NCI-H2196 (cell line): ENCODE data around the gene ARSI.
A peak's percentile ranks its signal among the peaks of the same experiment; 100 is the strongest.

Experiments
- DNase-seq: peaks from one replicate; lab custom pipeline; 2025; ENCODE audit not compliant: unreplicated experiment; lab: John Stamatoyannopoulos, UW

Gene ARSI

DNA sequence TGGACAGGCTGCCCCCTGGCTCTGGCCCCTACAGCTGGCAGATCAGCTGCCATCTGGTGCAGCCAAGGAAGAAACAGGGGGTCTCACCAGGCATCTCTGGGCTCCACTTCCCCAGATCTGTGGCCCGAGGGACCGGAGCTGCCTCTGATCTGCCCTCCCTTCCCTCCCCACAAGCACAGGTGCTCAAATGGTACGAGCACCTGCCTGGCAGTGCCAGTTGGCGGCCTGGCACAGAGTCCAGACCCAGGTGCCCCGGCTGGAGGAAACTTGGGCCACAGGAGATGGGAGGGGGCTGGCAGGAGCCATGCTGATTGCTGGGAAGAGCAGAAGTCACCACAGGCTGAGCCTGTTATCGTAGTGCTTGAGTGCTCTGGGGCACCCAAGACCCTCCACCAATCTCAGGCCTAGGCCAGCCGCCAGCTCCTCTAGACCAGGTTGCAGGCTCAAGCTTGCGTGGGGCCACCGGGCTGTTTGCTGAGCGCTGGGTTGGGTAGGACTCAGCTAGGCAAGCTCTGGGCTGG is 8.1 kb downstream of the ARSI start:
- DNase-seq, result no peak

DNA sequence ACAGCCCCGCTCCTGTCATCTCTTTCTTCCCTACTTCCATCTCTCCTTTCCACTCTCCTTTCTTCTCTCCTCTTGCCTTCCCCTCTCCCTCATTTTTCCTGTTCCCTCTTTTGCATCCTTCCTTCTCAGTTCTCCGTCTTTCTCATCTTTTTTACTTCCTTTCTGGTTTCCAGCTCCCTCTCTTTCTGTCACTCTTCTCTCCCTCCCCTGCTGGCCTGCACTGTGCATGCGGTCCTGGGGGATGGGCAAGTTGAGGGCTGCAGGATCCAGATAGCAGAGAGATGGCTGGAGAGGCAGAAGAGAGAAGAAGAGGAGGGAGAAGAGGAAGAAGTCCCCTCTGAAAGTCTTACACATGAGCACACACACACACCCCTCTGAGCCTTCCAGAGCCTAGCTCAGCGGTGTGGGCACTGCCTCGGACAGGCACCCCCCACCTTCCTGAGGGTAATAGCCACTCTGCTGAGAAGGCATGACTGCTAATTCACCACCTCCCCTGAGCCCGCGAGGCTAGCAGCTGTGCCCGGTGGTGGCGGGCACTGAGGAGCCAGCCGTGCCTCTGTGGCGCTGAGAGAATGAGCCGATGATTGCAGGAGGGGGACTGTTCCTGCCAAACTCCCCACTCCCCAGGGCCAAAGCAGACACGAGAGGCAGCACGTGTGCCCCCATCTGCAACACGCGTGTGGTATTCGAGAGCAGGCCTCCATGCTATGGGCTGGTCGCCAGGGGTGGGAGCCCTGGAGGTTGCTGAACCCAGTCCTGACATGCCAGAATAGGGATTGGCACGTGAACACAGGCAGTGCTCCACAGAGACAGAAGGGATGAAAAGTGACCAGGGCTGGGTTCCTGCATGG is 9.4 kb downstream of the ARSI start:
- no peak for DNase-seq

DNA sequence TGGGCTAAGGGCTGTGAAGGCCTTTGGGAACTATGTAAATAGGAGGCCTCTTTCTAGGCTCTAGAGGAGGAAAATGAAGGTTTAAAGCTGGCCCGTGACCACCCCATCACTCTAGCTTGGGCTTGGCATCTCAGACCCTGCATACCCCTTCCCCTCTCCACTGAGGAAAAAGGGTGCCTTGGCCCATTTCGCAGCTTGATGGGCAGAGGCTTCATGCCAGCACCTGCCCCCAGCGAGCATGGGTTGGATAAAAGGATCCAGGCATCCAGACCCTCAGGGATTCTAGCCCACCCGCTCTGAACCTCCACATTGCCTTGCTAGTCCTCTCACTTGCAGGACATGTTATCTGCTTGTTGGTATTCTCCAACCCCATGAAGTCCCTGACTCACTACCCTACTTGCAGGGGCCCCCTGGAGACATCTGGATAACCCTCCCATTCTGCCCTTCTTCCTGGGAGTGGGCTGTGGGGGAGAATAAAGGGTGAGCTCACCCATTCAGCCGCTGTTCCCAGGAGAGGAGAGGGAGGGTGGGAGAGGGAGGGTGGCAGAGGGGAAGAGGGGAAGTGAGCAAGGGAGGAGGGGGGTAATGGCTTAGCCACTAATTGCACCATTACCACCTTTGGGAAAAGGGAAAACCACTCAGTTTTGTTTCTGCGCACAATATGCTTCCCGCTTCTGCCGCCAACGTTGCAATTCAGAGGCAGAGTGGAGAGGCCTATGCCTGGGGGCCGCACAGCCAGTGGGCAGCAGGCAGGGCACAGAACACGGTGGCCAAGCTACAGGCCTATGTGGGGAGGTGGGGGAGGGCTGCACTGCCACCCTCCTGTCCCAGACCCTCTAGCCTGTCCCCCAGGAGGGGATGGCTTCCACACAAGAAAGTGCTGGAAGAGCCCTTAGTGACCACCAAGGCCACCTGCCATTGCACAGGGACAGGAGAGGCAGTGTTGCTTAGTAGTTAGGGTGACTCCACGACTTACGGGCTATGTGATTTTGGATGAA is 11.0 kb downstream of the ARSI start:
- DNase-seq, result no peak

DNA sequence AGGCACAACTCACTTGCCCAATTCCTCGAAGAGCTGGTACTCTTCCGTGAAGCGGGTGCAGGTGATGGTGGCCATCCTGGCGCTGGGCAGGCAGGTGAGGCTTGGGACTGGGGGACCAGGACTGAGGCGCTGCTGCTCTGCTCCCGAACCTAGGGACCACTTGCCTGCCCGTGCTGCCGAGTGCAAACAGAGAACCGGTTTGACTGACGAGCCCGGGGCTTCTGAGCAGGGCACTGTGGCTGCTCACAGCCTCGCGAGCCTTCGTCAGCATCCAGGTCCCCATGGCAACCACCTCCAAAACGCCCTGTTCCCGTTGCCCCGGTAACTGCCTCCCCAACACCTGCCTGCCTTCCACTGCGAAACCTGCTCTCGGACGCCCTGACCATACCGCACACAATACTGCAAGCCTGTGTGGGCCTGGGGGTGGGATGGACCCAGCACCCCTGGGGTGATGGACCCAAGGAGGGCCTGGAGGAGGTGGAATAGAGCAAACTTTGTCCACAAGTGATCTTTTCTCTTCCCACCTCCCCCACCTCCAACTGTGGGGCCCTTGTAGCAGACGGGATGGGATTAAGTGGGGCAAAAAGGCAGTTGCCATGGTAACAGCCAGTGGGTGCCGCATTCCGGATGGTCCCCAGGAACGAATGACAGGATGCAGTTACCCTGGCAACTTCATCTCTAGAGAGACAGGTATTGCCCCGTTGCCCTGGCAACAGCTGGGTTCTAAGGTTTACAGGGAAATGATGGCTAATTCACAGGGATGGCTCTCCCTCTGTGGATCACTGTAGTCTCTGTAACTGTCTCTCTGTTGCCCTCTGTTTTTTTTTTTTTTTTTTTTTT is 12.9 kb downstream of the ARSI start, which contains the start of gene CAMK2A:
Gene CAMK2A (minus strand): TSS at position 223 of the 840 bp plus-strand sequence. CDS start 148 bp downstream, at position 75.
- DNase-seq, result peak; percentile 67

DNA sequence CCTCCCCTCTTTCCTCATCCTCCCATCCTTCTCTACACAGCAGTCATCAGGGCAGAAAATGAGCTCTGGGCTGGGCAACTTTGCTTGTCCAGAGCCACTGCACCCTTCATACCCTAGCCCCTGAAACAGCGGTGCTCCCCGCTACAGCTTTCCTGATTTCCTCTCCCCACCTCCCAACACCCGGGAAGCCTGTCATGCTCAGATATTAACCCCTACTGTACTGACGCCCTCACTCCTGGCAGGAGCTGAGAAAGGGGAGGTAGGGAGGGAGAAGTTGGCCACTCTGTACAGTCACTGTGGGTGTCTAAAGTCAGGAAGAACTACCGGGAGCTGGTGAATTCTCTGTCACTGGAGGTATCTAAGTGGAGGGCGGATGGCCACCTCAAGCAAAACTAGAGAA is 13.9 kb downstream of the ARSI start:
- no peak for DNase-seq

DNA sequence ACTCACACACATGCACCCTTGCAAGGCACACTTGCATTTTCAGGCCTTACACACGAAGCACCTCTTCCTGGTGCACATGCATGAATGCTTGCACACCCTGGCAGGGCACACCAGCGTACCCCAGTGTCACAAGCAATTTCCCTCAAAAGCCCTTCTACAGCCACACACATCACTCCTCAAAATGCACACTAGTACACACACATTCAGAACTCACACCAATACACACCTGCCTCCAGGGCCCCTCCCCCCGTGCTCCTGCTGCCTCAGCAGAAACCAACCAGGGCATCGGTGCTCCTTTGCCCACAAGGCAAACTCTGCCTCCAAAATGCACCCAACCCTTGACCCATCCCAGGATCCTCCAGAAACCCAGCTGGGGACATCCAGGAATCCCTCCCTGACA is 14.3 kb downstream of the ARSI start:
- DNase-seq, result no peak

DNA sequence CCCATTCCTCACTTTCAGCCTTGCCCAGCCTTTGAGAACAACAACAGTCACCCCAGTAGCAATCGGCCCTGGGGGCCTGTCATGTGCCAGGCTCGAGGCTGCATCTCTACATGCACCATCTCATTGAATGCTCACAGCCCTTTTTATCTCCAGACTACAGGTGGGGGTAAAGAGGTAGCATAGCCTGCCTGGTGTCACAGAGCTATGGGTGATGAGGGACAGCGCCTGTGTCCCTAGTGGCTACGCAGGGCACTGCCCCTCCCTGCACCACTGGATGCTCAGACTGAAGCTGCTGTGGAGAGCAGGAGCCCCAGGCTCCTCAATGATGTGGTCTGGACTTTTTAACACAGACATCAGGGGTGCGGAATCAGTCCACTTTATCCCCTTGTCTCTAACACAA is 15.9 kb downstream of the ARSI start:
- no peak for DNase-seq

DNA sequence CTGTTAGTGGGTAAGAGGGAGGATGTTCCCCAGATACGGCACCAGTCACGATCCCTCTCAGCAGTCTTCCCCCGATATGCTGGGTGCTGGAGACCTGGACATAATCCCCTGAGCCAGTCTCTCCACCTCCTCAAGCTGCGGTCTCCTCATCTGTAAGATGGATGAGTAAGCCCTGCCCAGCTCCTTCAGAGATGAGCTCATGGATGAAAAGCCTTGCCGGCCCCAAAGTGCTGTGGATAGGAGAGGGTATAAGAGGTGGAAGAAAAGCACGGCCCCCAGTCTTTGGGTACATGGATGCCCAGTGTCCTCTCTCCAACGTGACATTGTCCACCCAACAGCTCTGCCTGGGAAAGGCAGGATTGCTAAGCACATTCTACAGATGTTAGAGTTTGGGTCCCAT is 17.6 kb downstream of the ARSI start:
- no peak for DNase-seq

DNA sequence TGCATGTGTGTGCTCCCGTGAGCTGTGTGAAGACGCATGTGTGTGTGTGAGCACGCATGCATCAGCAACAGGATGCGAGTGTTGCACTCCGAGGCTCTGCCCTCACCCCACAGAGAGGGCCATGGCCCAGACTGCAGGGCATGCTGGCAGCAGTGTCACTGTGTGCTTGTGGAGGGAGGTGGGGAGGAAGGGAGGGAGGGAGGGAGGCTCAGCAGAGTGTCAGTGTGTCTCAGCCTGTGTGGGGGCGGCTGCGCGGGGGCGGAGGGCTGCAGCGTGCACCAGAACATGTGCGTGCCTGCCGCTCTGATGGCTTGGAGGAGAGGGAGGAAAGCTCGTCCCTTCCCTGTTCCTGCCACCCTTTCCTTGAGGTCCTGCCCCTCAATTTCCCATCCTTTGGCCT is 18.4 kb downstream of the ARSI start:
- no peak for DNase-seq

DNA sequence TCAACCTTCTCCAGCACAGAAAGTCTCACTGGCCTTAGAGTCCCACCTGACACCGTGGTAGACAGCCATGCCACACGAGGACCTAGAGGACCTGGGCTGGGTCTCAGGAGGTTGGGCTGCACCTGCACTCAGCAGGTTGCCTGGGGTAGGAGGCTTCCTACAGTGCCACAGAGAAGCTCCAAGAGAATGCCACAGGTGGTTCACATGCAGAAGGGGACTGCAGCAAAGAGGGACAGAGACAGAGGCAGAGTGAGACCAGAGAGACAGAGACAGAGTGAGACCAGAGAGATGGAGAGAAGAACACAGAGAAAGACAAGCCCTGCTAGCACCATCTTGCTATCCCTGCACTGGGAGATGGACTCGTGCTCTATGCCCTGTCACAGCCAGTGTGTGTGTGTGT is 18.8 kb downstream of the ARSI start:
- DNase-seq, result no peak

DNA sequence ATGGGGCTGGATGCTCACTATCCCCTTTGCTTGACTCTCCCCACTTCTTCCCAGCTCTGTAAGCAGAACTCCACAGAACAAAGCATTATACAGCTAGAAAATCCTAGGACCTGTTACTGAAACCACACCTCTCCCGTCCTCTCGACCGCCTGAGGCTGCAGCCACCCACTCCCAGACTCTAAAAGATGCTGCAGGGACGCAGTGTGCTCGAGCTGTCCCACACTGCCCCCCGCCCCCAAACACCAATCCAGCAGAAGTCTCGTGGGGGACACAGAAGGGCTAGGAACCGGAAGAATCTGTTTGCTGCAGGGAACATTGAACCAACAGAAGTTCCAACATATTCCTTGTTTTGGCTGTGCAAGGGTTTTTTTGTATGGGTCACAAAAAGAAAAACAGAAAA is 20.7 kb downstream of the ARSI start:
- no peak for DNase-seq

DNA sequence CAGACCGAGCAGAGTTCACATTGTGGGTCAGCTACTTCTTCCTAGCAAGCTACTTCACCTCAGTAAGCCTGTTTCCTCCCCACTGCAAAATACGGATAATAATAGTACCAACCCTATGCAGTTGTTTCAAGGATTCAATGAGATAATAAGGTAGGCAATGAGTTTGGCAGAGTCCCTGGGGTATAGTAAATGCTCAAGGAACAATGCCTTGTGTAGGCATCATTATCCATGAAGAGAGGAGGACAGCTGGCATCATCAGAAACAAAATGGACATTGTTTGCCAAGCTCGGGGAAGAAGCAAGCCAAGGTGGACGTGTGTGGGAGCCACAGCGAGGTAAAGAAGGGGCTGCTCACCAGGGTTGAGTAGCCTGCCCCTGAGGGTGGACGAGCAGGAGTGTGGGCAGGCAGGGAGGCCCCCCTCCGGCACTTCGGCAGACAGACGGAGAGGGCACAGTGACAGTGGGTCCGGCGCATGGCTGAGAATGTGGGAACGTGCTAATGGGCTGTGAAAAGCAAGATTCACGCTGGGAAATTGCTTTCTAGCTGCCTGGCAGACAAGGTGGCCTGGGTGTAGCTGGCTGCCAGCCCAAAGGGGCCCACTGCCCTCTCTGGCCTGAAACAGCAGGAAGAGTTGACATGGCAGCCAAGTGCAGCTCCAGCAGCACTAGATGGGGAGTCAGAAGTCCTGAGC is 23.2 kb downstream of the ARSI start:
- DNase-seq, result no peak

DNA sequence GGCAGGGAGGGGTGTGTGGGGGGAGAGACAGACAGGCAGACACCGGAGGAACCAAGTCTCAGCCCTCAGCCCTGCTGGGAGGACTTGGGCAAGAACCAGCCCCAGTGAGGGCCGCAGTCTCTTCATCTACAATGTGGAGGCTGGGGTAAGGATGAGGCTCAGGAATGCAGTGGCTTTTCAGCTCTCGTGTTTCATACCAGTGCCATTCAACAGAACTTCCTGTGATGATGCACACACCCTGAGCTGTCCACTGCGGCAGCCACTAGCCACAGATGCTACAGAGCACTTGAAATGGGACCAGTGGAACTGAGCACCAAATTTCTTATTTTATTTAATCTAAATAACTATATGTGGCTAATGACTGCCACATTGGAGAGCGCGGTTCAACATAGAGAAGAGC is 23.8 kb downstream of the ARSI start:
- no peak for DNase-seq

DNA sequence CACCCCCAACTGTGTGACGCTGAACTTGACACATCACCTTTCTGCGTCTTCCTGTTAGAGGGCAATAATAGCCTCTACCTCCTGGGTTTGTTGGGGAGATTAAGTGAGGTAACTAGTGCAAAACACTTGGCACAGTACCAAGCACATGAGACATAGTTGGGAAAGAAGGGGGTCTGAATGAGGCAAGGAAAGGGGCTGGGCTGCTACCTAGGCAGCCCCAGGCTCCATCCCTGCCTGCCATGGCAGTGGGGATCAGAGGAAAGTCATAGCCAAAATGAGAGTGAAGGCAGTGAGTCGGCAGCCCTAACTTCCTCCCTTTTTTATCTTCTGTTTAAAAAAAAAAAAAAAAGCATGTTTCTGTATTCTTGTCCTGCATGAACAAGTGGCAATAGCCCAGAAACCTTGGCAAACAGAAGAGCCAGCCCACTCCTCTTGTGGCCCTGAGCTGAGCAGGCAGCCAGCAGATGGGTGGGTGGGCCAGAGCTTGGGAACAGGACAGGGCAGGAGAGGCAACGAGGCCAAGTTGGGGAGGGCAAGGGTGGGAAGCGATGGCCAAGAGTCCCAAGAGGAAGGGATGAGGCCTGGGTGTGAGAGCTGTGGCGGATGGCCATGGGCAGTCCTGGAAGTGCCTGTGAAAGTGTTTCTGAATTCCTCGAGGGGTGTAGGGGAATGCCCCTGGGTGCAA is 24.5 kb downstream of the ARSI start:
- no peak for DNase-seq

DNA sequence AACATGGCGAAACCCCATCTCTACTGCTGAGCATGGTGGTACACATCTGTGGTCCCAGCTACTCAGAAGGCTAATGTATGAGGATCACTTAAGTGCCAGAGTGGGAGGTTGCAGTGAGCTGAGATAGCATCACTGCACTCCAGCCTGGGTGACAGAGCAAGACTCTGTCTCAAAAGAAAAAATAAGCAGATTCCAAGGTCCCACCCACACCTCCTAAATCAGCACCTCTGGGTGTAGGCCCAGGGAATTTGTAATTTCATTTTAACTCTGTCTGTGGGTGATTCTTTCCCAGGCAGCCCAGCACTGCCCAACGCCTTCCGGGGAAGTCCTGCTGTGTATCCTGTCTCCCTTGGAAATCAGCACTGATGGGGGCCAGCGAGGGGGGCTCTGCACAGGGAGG is 25.7 kb downstream of the ARSI start:
- no peak for DNase-seq

DNA sequence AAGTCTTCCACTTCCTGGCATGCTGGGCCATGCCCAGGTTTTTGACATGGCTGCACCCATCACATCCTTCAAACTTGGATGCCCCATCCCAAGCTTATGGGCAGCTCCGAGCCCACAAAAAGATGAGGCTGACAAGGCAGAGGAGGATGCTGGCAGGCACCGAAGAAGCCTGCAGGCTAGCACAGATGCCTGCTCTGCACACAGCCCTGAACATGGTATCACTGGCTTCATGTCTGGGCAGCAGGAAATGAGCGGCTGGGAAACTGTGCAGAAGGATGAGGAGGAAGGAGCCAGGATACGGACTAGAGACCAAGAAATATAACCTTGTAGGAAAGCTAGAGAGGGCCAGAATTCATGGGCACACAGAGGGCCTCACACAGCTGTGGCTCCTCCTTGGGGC is 27.9 kb downstream of the ARSI start:
- DNase-seq, result no peak

DNA sequence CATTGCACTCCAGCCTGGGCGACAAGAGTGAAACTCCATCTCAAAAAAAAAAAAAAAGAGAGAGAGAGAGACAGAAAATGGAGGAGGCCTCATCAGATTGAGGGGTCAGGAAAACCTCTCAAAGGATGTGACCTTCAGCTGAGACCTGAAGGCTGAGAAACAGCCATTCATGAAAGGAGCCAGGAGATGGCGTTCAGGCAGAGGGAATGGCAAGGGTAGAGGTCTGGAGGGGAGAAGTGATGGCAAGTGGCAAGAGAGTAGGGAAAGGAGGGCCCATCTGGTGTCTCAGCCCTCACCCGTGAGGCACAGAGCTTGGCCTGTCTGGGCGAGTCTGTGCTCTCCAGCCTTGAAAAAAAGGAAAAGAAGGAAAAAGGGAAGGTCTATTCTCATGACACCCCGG is 30.2 kb downstream of the ARSI start:
- no peak for DNase-seq

DNA sequence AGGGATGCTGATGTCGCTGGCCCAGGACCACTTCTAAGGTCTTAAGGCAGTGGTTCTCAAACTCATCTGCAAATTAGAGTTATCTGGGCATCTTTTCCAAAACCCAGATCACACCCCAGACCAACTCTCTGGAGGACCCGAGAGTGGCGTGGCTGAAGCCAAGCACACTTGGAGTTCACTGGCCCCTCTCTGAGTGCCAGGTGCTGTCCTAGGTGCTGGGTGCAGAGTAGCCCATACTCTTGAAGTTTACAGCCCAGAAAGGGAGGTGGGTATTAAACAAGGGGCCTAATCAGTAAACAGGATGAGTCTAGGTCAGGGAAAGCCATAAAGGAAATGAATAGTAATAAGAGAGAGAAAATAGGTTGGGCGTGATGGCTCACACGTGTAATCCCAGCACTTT is 30.8 kb downstream of the ARSI start:
- no peak for DNase-seq

DNA sequence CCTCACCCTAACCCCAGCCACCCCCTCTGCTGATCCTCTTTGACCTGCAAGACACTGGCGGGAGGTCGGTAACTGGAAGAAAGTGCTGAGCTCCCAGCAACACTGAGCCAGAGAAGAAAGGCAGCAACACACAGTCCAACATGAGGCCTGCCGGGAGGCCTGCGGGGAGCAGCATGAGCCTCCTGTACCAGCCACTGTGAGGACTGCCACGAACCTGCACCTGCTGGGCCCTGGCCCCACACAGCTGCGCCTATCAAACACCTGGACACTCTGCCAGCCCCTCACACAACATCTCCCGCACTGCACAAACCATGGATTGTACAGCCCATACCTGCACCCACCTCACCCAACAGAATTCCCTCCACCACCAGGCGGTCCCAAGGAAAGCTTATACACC is 31.4 kb downstream of the ARSI start:
- DNase-seq, result no peak
